Ureter (tissue), 1 donor: Measurements from ENCODE around the gene SP140. TPM values are rescaled to one million over a fixed set of nuclear protein-coding genes. Genes with fewer than 3 reads are reported as not detected.
"Not testable (repeated sequence)": the region's sequence is repeated elsewhere in the genome, so short reads cannot be mapped to it uniquely, and the experiment has no call there.

Source experiments
- DNase-seq: peaks from one replicate; pipeline ENCODE4 v3.0.0-alpha.2; 2020; ENCODE audit warnings: low spot score
- total RNA-seq: library from RNA; stranded (reverse); gene quantifications from one replicate; pipeline ENCODE4 v1.2.4, GENCODE V29; 2023
- donor health status: DM: yes; HTN: yes; CAD: no.

The SP140 gene
- total RNA-seq, 1 donor from 2014 or later: 2.7 TPM

DNA sequence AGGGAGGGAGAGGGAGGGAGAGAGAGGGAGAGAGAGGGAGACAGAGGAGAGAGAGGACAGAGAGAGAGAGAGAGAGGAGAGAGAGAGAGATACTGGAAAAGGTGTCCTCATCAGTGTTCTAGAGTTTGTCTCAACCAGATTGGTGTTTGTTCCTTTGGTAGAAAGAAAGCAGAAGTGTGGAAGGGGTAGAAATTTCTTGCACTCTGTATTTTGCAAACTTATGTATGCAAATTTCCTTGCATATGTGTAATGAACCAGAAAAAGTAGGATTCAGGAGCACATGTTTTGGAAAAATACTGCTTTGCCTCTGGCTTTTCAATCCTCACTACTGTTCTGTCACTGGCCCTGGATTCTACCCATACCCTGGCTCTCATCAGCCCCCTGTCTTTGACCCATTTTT is 1.1 kb upstream of the SP140 start:
- no peak for DNase-seq

DNA sequence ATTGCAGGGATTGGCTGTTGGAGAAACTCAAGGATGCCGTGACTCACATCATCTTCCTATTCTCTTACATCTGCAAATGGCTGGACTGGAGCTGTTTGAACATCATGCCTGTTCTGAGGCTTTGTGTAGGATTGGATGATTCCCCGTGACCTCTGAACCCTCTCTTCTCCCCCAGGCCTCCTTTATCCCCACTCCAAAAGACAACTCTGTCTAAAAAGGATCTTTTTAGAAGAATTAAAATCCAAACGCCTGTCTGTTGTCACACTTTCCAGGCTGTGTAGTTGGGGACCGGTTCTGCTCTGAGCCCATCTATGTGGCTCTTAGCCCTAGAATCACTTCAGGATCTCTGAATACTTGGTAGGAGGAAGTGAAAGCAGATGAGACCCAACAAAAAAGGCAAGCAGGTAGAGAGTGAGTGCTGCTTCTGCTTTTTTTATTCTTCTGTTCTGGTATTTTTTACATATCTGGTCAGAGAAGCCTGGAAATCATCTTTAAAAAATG is 565 bp downstream of the SP140 start:
- DNase-seq: no peak

DNA sequence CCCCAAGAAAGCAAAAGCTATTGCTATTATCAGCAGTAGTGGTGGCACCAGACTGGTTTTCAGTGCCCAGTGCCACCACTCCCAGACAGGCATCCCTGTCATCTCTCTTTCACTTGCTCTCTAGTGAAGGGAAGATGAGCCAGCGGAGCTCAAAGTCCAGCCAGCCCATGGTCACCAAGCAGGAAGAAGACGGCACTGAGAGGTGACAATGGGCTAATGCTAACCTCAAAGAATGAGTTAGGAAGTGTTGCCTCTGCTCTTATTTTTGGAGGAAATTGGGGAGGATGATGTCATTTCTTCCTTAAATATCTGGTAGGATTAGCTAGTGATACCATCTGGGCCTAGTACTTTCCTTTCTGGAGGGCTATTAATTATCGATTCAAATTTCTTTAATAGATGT is 1.7 kb downstream of the SP140 start:
- no peak for DNase-seq

DNA sequence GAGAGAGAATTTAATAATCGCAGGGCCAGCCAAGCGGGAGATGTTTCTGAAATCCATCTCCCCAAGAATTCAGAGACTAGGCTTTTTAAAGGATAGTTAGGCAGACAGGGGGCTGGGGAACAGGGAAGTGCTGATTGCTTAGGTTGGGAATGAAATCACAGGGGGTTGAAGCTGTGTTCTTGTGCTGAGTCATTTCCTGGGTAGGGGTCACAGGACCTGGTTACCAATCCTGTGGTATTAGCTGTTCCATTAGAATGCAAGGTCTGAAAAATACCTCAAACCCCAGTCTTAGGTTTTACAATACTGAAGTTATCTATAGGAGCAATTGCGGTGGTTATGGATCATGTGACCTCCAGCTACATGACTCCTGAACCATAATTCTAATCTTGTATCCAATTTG is 4.6 kb downstream of the SP140 start:
- DNase-seq: no peak

DNA sequence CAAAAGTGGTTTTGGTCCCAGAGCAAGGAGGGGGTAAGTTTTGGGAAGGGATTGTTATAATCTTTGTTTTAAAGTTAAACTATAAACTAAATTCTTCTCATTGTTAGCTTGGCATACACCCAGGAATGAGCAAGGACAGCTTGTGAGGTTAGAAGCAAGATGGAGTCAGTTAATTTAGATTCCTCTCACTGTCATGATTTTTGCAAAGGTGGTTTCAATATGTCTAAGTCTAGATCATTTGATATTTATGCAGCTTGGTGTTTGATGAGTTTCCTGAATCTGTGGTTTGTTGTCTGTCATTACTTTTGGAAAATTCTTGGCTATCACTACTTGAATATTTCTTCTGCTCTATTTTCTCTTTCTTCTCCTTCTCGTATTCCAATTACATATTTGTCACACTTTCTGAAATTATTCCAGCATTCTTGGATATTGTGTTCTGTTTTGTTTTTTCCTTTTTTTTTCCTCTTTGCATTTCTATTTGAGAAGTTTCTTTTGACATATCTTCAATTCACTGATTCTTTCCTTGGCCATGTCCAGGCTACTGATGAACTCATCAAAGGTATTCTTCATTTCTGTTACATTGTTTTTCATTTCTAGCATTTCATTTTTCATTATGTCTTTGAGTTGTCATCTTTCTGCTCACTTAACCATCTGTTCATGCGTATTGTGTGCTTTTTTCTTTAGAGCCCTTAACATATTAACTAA is 5.1 kb downstream of the SP140 start:
- DNase-seq: no peak

DNA sequence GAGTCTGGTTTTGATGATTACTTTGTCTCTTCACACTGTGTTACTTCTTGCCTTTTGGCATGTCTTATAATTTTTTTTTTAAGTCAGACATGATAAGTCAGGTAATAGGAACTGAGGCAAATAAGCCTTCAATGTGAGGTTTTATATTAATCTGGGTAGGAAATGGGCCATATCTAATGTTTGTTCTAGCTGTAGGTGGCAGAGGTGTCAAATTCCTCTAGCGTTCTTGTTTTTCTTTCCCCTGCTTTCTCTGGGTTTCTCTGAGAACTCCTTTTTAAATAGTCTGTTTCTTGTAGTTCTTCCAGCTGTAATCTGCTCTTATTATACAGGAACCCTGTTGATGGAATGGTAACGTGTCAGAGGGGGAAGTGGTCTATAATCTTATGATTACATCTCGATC is 5.7 kb downstream of the SP140 start:
- no peak for DNase-seq

DNA sequence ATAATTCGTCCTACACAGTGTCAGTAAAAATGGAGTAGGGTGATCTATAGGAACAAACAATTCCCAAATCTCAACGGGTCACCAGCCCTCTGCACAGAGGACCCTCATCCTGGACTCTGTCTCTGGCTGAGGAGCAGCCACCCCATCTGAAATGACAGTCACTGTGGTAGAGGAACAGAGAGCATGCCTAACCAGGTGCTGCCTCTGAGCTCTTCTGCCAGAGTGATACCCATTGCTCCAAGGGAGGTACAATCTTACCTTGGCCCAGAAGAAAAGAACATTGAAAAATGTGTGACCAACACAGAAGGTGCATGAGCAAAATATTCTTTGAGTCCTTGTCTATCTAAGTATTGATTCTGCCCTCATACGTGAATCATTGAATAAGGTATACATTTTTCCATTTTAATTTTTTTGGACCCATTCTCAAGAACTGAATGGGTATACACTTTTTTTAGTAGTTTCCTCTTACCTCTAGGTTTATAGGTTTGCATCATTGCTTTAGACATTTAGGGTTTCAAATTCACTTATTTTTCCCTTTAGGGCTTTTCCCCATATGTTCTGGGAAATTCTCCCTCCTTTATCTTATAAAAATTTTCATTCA is 8.7 kb downstream of the SP140 start:
- no peak for DNase-seq

DNA sequence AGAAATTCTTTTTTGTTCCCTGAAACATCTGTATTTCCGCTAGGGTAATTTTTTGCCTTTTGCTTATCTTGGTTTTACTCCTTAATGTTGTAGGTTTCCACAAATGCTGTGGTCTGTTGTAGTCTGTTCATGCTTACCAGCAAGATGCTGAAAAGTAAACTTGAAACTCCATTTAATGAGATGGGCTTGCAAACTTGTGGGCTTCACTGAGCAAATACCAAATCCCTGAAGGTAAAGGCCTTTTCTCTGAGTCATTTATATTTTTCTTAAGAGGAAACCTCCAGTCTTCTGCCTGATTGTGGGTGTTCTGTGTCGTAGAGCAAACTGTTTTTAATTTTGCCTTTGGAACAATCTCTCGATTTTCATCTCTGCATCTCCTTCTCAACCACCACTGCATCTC is 9.3 kb downstream of the SP140 start:
- no peak for DNase-seq

DNA sequence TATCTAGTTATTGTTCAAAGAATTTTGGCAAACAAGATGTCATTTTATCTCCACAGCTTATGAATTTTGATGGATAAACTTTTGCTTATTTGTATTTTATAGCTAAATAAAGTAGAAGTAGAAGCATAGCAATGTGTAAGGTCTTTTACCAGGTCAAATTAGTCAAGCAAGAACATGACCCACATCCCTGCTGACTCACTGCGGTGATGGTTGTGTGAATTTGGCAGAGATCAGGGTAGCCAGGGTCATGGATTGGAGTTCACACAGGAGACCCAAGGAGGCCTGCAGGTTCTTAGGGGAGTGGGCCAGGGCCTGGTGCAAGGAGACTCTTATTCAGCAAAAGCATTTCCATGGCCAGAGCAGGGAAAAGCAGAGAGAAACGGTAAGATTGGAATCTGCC is 18.7 kb downstream of the SP140 start:
- DNase-seq: no peak

DNA sequence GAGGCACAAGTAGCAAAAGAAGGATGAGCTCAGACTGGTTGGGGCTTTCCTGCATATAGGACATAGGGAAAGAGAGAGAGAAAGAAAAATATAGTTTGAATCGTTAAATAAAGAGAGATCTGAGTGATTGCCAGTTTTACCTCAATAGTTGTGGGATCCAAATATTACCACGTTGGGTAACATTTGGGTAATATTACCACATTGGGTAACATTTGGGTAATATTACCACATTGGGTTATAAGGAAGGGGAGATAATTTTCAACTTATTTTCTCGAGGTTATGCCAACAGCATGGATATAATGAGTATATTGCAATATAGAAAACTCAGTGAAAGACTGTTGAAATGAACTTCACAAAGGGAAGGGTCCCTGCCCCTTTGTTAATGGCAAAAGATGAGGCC is 20.7 kb downstream of the SP140 start:
- no peak for DNase-seq

DNA sequence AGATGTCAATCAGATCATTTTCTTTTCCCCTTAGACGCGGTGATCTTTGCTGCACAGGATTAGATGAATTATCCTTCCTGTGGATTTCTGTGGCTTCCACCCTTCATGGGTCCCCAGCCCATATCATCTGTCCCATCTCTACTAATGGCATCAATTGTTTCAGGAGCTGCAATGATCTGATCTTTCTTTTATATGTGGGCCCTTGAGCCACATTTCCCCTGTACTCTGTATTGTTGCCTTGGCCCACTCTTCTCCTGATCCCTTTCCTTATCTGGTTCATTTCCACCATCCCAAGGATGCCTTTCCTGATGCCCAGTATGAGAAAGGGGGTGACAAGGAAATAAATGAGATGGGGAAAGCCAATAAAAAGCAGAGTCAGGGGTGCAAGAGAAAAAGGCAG is 24.7 kb downstream of the SP140 start:
- no peak for DNase-seq

DNA sequence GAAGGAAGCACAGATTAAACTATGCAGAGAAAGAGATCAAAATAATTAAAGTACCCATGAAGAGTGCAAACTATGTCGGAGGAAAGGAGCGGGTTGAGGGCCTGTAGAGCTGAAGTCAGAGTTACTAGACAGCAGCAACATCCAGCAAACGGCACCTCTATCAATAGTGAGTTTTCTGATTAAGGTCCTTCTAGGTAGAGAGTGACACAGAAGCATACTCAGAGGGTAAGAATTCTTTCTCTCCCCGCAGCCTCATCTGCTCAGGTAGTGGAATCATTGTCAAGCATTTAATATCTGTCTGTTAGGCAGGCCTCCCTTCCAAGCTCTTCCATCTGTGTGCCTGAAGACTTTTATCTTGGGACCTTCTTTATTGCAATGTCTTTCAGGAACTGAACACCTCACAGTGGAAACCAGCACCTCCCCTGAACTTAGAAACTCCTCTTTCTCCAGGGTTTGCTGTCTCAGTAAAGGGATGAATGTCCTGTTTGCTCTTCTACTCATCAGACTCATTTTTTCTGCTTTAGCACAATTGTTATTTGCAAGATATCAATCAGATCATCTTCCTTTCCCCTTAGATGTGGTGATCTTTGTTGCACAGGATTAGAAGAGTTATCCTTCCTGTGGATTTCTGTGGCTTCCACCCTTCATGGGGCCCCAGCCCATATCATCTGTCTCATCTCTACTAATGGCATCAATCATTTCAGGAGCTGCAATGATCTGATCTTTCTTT is 28.8 kb downstream of the SP140 start:
- DNase-seq: no peak

DNA sequence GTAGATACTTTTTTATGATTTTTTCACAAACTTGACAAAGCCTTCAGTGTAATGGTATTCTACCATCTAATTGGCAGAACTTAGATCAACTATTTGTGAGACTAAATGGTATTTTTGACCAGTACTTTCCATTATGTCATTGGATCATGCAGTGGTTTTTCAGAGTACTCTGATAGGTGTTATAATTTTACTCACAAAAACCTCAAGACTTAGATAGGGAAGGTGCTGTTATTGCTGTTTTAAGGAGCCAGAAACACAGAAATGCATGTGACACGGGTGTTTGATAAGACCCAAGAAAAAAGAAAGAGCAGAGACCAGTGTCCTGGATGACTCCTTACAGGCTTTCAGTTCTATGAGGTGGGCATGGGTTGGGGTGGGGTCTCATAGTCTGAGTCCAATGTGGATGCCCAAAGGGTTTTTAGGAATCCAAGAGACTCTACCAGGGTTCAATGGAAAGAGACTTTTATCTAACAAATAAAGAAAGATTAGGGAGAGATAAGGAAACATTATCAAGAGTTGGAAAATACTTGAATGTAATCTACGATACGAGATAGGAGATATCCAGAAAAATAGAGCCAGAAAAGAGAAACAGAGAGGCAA is 31.3 kb downstream of the SP140 start:
- no peak for DNase-seq

DNA sequence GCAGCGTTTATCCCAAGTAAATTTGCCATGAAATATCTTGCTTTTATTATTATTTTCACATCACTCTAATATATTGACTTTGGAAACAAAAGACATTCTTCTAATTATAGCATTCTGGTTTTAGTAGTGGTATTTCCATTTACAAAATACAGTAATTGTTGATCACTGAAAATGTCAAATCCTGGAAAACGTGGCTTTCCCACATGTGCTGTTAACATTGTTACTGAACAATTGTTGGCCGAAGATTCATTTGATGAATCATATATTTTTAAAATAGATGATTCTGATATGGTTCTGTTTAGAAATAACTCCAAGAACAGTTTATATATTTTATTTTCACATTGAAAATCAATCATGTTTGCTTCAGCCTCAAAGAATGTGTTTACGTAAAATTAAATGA is 32.9 kb downstream of the SP140 start:
- DNase-seq: no peak

DNA sequence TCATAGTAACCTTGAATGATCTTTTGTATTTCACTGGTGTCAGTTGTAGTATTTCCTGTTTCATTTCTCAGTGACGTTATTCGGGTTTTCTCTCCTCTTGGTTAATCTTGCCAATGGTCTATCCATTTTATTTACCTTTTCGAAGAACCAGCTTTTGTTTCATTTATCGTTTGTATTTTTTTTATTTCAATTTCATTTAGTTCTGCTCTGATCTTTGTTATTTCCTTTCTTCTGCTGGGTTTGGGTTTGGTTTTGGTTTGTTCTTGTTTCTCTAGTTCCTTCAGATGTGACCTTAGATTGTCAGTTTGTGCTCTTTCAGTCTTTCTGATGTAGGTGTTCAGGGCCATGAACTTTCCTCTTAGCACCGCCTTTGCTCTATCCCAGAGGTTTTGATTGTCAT is 36.7 kb downstream of the SP140 start:
- DNase-seq: no peak

DNA sequence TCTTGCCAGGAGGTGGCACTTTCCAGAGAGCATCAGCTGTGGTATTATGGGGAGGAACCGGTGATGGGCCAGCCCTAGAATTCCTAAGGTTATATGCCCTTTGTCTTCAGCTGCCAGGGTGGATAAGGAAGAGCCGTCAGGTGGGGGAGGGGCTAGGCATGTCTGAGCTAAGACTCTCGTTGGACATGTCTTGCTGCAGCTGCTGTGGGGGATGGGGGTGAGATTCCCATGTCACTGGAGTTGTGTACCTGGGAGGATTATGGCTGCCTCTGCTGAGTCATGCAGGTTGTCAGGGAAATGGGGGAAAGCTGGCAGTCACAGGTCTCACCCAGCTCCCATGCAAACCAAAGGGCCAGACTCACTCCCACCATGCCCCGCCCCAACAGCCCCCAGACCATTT is 39.4 kb downstream of the SP140 start:
- DNase-seq: not testable (repeated sequence)

DNA sequence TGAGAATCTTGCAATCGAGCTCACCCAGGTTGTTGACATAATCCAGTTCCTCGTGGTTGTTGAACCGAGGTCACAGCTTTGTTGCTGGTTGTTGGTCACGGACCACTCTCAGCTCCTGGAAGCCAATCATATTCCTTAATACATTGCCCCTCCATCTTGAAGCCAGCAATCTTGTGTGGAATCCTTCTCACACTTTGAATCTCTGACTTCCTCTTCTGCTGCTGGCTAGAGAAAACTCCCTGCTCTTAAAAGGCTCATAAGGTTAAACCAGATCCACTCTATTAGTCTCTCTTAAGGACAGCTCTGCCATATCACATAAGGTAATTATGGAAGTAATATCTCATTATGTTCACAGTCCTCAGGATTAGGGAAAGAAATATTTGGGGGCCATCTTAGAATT is 41.1 kb downstream of the SP140 start:
- DNase-seq: no peak

DNA sequence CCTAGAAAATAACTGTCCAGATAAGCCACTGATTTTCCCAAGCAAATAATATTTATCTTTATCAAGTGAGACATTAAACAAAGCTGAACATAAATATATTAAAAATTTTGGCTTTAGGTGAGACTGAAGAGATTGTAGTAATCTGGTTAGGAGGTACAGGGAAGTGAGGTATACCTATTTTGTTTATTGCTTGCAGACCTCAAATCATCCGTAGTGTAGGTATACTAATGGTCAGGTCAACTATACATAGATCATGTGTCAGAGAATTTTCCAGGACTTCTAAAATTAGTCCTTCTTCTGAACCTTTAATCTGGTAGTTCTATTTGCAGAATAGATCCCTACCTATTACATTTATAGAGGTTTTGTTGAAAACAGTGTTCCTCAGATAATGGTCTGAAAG is 41.5 kb downstream of the SP140 start:
- no peak for DNase-seq

DNA sequence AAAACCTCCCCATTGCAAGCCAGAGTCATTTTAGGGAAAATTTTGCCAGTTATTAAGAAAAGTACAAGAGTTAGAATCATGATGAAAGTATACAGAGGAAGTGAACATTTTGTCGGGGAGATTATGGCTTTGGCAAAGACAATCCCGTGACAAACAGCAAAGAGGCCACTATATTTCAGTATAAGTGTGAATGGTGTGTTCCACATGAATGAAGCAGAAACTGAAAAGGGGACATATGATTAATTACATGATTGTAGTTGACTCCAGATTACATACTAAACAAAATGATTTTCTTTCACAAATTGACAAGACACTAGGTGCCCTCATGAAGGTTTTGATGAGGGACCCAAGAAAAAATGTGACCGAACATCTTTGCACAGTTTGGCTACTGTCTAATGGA is 42.0 kb downstream of the SP140 start:
- DNase-seq: no peak

DNA sequence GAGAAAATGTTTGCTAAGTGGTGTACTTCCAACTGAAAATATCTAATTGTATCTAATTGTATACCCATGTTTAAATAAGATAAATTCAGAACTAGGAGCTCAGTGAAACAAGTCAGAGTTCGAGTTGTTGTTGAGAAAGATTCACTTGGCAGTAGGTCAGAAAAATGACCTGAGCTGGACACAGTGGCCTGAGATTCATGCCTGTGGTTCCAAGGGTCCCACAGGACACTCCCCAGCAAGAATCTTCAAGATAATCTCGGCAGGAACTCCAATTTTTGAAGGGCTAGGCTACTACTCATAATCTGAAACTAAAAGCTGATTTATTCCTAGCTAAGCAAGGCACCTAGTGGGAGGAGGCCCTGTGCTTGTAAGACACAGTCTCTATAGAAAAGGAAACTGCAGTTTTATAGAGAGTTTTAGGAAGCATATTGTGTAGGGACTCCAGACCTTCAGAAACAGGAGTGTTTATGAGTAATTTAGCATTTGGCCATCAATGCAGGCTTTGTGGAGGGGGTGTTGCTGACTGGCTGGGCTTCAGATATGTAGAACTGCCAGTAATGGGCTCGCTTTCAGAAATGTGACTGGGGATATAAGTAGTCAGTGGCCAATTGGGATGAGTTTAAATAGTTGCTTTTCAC is 43.2 kb downstream of the SP140 start:
- DNase-seq: no peak

DNA sequence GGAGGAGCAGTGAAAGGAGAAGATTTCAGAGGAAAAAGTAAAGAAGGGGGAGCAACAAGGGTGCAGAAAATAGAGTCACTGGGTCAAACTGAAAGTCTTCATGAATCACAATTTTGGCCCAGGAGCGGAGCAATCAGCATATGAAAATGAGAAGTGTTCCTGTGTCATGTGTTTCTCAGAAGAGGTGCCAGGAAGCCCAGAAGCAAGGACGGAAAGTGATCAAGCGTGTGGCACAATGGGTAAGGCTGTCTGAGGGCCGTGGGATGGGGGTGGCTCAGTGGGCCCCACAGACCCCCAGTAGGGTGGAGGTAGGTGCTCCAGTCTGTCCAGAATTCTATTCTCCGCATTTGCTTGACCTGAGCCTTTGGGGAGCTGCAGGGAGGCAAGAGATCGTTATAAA is 44.2 kb downstream of the SP140 start:
- no peak for DNase-seq

DNA sequence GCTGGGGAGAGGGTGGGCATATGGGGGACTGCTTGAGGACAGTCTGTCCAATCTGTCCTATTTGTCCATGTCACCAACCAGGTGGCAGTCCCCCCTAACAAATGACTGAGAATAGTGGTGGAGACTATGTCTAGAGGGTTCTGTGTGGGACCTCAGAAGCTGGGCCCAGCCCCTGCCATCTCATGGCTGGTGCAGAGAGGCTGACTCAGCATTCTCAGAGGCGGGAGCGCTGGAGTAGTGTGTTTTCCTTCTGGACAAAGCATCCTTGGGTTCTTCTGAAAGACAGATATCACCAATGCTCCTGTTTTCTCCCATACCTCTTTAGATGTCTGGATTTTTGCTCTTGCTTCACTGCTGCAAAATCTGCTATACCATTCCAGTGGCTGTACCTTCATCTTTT is 57.4 kb downstream of the SP140 start:
- no peak for DNase-seq
